GM19467 (cell line): Measurements from ENCODE around the gene ATP6V1C2.

Experiments used
- ATAC-seq: cut with Tn5 transposase; IDR thresholded peaks from one replicate; pipeline ENCODE4 v1.9.1; 2021; ENCODE audit warnings: mild to moderate bottlenecking, moderate library complexity; ENCODE audit not compliant: unreplicated experiment

Gene ATP6V1C2

GRCh38 chr2:10832203-10832936 lies 110.9 kb downstream of the ATP6V1C2 start:
- ATAC-seq = no peak

DNA sequence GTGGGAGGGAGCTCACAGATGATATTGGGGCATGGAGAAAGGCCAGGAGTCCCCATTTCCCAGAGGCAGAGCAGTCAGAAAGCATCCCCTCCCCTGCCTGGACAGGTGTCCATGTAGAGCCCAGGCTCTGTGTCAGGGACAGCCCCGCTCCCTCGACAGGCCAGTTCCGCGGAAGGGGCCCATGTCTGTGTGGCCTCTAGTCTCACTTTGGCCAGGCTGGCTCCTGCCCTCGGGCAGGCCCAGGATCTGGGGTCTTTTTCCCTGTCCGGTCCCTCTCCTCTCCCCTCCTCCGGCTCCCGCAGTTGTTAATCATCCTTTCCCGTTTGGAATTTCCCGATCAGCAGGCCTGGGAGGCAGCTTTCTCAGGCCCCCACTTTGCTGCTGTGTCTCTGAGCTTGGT lies 111.6 kb downstream of the ATP6V1C2 start:
- ATAC-seq = no peak

- no peak for ATAC-seq
Measured at GRCh38 chr2:10834068-10834655, 112.7 kb downstream of the ATP6V1C2 start.
